Measurements from ENCODE around the gene CDC45.

- TF ChIP-seq CTCF (IDR thresholded peaks at IDR 0.05) (no peak), POLR2A (IDR thresholded peaks at IDR 0.05) (no peak), EP300 (IDR thresholded peaks at IDR 0.05) (no peak)
Measured at GRCh38 chr22:19553201-19553600, 73.5 kb downstream of the CDC45 start.

Data from ovary (tissue), 3 donors.